ENCODE results near the gene ASB6. TPM values are rescaled to one million over a fixed set of nuclear protein-coding genes. Genes with fewer than 3 reads are reported as not detected.

The ASB6 gene
- total and polyA plus RNA-seq, 2 of the 13 experiments (the other 11 are each of a cell fraction or from before 2014, with no cell fraction given) = 8.2 to 8.4 TPM

- no peak for TF ChIP-seq ZNF276 (CRISPR knock-in tag; IDR thresholded peaks at IDR 0.05; ENCODE audit: low read depth)
- no peak for TF ChIP-seq ZKSCAN1 (IDR thresholded peaks at IDR 0.05; ENCODE audit: low read length)
- TF ChIP-seq HOXA9 (CRISPR knock-in tag; IDR thresholded peaks at IDR 0.05; ENCODE audit: borderline replicate concordance) = no peak
- no peak for TF ChIP-seq ZNF430 (CRISPR knock-in tag; IDR thresholded peaks at IDR 0.05)
- TF ChIP-seq ZNF329 (CRISPR knock-in tag; IDR thresholded peaks at IDR 0.05; ENCODE audit: low read depth) = no peak
- no peak for TF ChIP-seq NAIF1 (CRISPR knock-in tag; IDR thresholded peaks at IDR 0.05; ENCODE audit: borderline replicate concordance)
- 0 out of 2 replicates have a peak, but pooled peaks have one; percentile 5 for TF ChIP-seq MED13 (CRISPR knock-in tag; IDR thresholded peaks at IDR 0.05)
- TF ChIP-seq ZUFSP (CRISPR knock-in tag; IDR thresholded peaks at IDR 0.05; ENCODE audit: borderline replicate concordance) = no peak
- TF ChIP-seq ZBTB8A (CRISPR knock-in tag; IDR thresholded peaks at IDR 0.05; ENCODE audit: borderline replicate concordance, low read depth) = no peak
- TF ChIP-seq ZNF546 (CRISPR knock-in tag; conservative IDR thresholded peaks at IDR 0.05) = 0 out of 2 replicates have a peak, but pooled peaks have one; percentile 6
- TF ChIP-seq ZFP90 (CRISPR knock-in tag; IDR thresholded peaks at IDR 0.05; ENCODE audit: borderline replicate concordance) = no peak
- TF ChIP-seq ZNF382 (CRISPR knock-in tag; IDR thresholded peaks at IDR 0.05; ENCODE audit: borderline replicate concordance) = no peak
These were observed 841 bp downstream of the ASB6 start (continued) for GRCh38 chr9:129640871-129641749.
